CD8-positive, alpha-beta memory T cell (primary cell): ENCODE data around the gene PRCP. TPM values are rescaled to one million over a fixed set of nuclear protein-coding genes. Genes with fewer than 3 reads are reported as not detected.

Experiments used
- CTCF ChIA-PET: fragments of 350-600 bp; sonication (Branson Sonifier 250); formaldehyde crosslinking; loops from one replicate; lab custom pipeline; 2021; ENCODE audit warnings: antibody characterized with exemption; lab: Charles Lee
- POLR2A ChIA-PET: fragments of 350-600 bp; sonication (Branson Sonifier 250); formaldehyde crosslinking; loops from one replicate; lab custom pipeline; 2021; ENCODE audit warnings: antibody characterized with exemption; lab: Charles Lee
- DNase-seq, 5 donors: peaks; one replicate each; pipeline versions ENCODE4 v3.0.0 to v3.0.0-alpha.2; 2020 to 2022; ENCODE audit warnings: mixed read lengths in 1 of 5
- H3K27ac ChIP-seq: one replicate; pipeline ENCODE4 v1.7.0; 2013; ENCODE audit warnings: low read depth, mild to moderate bottlenecking, low read length, moderate library complexity
- H3K27me3 ChIP-seq: 2 replicates; pipeline ENCODE4 v1.7.0; 2013; ENCODE audit warnings: low read length, mild to moderate bottlenecking; ENCODE audit not compliant: insufficient read depth, poor library complexity, severe bottlenecking
- H3K36me3 ChIP-seq: 2 replicates; pipeline ENCODE4 v1.7.0; 2013; ENCODE audit warnings: mild to moderate bottlenecking, low read length, moderate library complexity; ENCODE audit not compliant: insufficient read depth
- H3K4me1 ChIP-seq: 2 replicates; pipeline ENCODE4 v1.7.0; 2013; ENCODE audit warnings: mild to moderate bottlenecking, low read length, moderate library complexity; ENCODE audit not compliant: insufficient read depth
- H3K4me3 ChIP-seq: 2 replicates; pipeline ENCODE4 v1.7.0; 2013; ENCODE audit warnings: mild to moderate bottlenecking, low read length
- H3K9me3 ChIP-seq: 2 replicates; pipeline ENCODE4 v1.7.0; 2013; ENCODE audit warnings: mild to moderate bottlenecking, low read length
- H3K27ac Mint-ChIP-seq, 8 donors: one replicate each; pipeline ENCODE4 v1.8.0; 2020 to 2021; ENCODE audit warnings: mixed read lengths in 8 of 8, mild to moderate bottlenecking in 6 of 8, inconsistent platforms in 3 of 8, moderate library complexity in 3 of 8
- H3K27me3 Mint-ChIP-seq, 2 donors: one replicate each; pipeline ENCODE4 v1.8.0; 2020 to 2021; ENCODE audit warnings: mixed read lengths in 2 of 2, mild to moderate bottlenecking in 1 of 2, moderate library complexity in 1 of 2
- H3K36me3 Mint-ChIP-seq, 3 donors: one replicate each; pipeline ENCODE4 v1.8.0; 2020 to 2021; ENCODE audit warnings: mixed read lengths in 3 of 3, inconsistent platforms in 1 of 3, mild to moderate bottlenecking in 1 of 3
- H3K4me1 Mint-ChIP-seq, 3 donors: one replicate each; pipeline ENCODE4 v1.8.0; 2020 to 2021; ENCODE audit warnings: mixed read lengths in 3 of 3, inconsistent platforms in 1 of 3, mild to moderate bottlenecking in 1 of 3
- H3K4me3 Mint-ChIP-seq, 7 donors: one replicate each; pipeline ENCODE4 v1.8.0; 2020 to 2021; ENCODE audit warnings: mixed read lengths in 7 of 7, mild to moderate bottlenecking in 6 of 7, moderate library complexity in 4 of 7, inconsistent platforms in 2 of 7
- H3K9me3 Mint-ChIP-seq, 5 donors: one replicate each; pipeline ENCODE4 v1.8.0; 2020 to 2022; ENCODE audit warnings: mixed read lengths in 5 of 5, mild to moderate bottlenecking in 3 of 5, moderate library complexity in 2 of 5, inconsistent platforms in 1 of 5
- polyA plus RNA-seq: library from polyadenylated mRNA; unstranded; fragments of 300-500 nt; fragmentation: Illumina TruSeq; gene quantifications from one replicate; pipeline ENCODE4 v1.2.3, GENCODE V29; 2021
- total RNA-seq, 2 experiments: library from RNA; stranded (reverse); gene quantifications; one replicate each; pipeline ENCODE4 v1.2.3, GENCODE V29; 2021

The PRCP gene
- total and polyA plus RNA-seq, 3 experiments from 2014 or later: 26.5 to 37.1 (median 27.1) TPM

DNA sequence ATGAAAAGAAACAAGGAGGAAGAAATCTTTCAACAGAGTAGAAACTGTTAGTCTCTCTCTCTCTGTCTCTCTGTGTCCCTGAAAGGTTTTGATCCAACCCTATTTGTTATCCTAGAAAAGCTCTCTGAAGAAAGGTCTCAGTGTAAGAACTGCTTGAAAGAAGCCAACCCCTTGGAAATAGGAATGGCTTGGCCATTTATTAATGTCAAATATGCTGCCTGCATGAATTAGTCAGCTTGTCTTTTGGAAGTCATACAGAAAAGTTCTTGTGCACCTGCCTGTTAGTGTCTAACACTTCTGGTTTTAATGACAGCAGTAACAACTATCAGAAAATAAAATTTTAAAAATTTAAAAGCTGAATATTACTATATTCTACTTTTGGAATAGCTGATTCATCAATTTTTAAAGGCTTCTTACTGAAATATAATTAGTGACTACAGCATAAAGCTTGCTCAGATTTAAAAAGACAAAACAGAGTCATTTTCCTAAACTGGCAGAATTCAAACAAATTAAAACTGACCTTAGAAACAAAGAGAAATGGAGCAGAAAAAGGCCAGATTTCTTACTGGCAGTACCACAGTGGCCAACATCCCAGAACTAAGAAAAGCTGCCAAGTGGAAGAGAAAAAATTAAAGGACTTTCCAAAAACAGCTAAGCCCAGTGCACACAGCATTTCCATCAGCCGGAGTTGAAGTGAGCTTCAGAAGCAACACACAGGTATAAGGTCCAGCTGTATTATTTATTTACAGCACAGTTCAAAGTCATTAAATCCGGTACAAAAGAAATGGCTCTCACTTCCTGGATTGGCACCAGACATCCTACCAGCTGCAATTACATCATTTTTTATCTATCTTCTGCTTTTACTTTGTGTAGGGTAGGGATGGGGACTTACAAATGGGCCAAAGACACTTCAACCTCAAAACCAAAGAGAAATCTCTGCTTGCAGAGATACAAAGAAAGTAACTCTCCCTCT is 76.3 kb downstream of the PRCP start:
- ChIA-PET POLR2A (no interaction called here), CTCF (no interaction called here)
- H3K27ac Mint-ChIP-seq: peak overlapping the region in 1 of 8 donors; percentile 46

DNA sequence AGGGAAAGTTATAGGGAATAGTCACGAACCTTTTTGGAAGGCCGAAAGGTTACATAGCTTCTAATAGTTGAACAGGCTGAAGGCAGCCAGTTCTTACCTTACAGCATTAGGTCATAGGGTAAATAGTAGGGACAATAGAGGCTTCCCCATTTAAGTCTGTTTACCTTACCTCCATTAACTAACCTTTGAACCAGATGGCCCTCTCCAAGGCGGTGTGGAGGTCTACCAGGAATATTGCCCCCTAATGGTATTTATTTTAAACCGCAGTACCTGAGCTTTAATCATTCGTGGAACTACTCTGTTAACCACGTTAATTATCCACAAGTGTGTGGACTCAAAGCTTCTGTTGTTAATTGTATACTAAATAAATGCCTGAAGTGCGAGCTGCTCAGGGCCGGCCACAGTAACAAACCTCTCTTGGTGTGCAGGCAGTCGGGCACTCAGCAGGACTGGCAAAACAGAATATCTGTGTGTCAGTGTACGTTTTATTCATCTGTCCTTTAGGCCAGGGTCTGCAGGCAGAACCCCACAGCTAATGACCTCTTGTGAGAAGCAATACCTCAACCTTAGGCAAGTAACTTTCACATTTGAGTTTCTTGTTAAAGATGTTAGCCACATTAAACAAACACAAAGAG is 81.7 kb downstream of the PRCP start:
- Histone ChIP-seq H3K27ac (no peak overlapping the region), H3K4me3 (no peak overlapping the region), H3K4me1 (no peaks in the 10 kb centered on the region), H3K27me3 (no peaks in the 10 kb centered on the region), H3K36me3 (no peaks in the 10 kb centered on the region), H3K9me3 (no peaks in the 10 kb centered on the region)
- ChIA-PET POLR2A (no interaction called here), CTCF (no interaction called here)
- Mint-ChIP-seq H3K9me3 (no peaks in the 10 kb centered on the region), H3K4me3 (no peak overlapping the region), H3K27ac (peak overlapping the region in 1 of 8 donors; percentile 32), H3K4me1 (no peaks in the 10 kb centered on the region), H3K36me3 (peaks cover 0 to 6% (median 3%) of the 10 kb centered on the region in 3 donors), H3K27me3 (peaks cover 4 to 21% of the 10 kb centered on the region in 2 donors)
- no peak for DNase-seq

More for the DNA sequence above, 76.3 kb downstream of the PRCP start:
- Histone ChIP-seq H3K4me1 (no peaks in the 10 kb centered on the region), H3K27me3 (no peaks in the 10 kb centered on the region), H3K4me3 (no peak overlapping the region), H3K36me3 (no peaks in the 10 kb centered on the region), H3K9me3 (no peaks in the 10 kb centered on the region), H3K27ac (no peak overlapping the region)
- DNase-seq: no peak
- Mint-ChIP-seq H3K9me3 (no peaks in the 10 kb centered on the region), H3K4me1 (no peaks in the 10 kb centered on the region), H3K4me3 (no peak overlapping the region), H3K27me3 (no peaks in the 10 kb centered on the region), H3K36me3 (peaks cover 11 to 26% (median 20%) of the 10 kb centered on the region in 3 donors)

DNA sequence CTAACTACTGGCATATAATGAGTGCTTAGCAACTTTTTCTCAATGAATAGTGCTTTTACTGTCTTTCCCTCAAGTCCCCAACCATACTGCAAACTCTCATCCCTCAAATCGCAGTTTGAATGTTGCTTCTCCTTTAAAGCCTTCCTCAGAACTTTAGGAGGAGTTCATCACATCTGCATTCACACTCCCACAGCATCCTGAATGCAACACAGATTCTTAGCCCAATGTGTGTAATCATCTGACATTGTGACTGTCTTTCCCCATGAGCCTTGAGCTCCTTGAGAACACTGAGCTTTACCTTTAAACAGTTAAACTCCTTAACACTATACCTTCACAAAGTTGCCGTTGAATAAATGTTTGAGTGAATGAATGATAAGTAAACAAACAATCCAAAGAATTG is 84.8 kb downstream of the PRCP start:
- H3K4me1 ChIP-seq: no peaks in the 10 kb centered on the region
- Mint-ChIP-seq H3K9me3 (no peaks in the 10 kb centered on the region), H3K27ac (peak overlapping the region in 1 of 8 donors; percentile 26), H3K4me3 (no peak overlapping the region), H3K4me1 (no peaks in the 10 kb centered on the region), H3K27me3 (peaks cover 4 to 38% of the 10 kb centered on the region in 2 donors), H3K36me3 (peaks cover 0 to 1% (median 0%) of the 10 kb centered on the region in 3 donors)
- no peak overlapping the region for H3K4me3 ChIP-seq
- DNase-seq: no peak
- no peaks in the 10 kb centered on the region for H3K36me3 ChIP-seq
- CTCF ChIA-PET: no interaction called here
- POLR2A ChIA-PET: no interaction called here
- H3K27ac ChIP-seq: no peak overlapping the region
- H3K27me3 ChIP-seq: no peaks in the 10 kb centered on the region
- no peaks in the 10 kb centered on the region for H3K9me3 ChIP-seq

DNA sequence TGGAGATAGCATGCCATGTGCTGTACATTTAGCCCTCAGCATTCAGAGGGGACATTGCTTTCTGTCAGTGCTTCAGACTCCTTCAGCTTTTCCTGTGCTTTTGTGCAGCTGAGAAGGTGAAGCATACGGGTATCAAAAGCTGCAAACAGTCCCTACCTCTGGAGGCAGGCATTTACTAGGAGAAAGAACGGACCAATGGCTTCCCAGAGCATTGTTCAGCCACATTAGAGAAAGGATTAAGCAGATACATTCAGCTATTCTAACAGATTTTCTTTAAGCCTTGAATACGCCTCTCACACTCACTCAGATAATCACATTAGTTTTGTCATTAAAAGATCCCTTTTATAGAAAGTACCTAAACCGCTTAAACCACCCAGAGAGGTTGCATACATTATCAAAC is 85.9 kb downstream of the PRCP start:
- no peaks in the 10 kb centered on the region for H3K4me1 ChIP-seq
- no peaks in the 10 kb centered on the region for H3K36me3 Mint-ChIP-seq
- ChIA-PET CTCF (no interaction called here), POLR2A (no interaction called here)
- H3K27me3 ChIP-seq: no peaks in the 10 kb centered on the region
- H3K4me1 Mint-ChIP-seq: no peaks in the 10 kb centered on the region
- H3K27ac Mint-ChIP-seq: no peak overlapping the region
- H3K4me3 ChIP-seq: no peak overlapping the region
- no peak for DNase-seq
- no peak overlapping the region for H3K4me3 Mint-ChIP-seq
- no peaks in the 10 kb centered on the region for H3K9me3 Mint-ChIP-seq
- no peak overlapping the region for H3K27ac ChIP-seq
- no peaks in the 10 kb centered on the region for H3K36me3 ChIP-seq
- H3K9me3 ChIP-seq: no peaks in the 10 kb centered on the region
- peaks cover 4 to 44% of the 10 kb centered on the region in 2 donors for H3K27me3 Mint-ChIP-seq

DNA sequence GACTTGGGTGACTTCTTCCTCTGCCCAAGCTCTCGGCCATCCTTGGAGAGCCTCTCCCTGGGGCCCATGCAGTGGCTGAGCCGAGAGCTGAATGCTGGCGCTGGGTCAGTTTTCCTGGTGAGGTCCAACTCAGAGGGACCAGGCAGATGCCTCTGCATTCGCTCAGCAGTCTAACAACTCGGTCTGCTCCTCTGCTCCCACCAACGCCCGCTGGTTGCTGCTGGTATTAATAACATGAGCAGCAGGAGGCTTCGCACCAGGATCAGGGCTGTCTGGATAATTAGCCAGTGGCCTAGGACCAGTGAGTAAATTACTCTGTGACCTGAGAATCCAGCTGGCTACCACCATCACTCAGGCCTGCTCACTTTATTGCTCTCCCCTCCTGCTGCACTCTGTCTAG is 88.9 kb downstream of the PRCP start:
- Mint-ChIP-seq H3K36me3 (no peaks in the 10 kb centered on the region), H3K27me3 (peaks cover 8 to 62% of the 10 kb centered on the region in 2 donors), H3K27ac (no peak overlapping the region), H3K4me1 (no peaks in the 10 kb centered on the region), H3K9me3 (no peaks in the 10 kb centered on the region), H3K4me3 (no peak overlapping the region)
- H3K27ac ChIP-seq: no peak overlapping the region
- DNase-seq: no peak
- no peaks in the 10 kb centered on the region for H3K36me3 ChIP-seq
- no peaks in the 10 kb centered on the region for H3K9me3 ChIP-seq
- ChIA-PET POLR2A (no interaction called here), CTCF (no interaction called here)
- H3K4me3 ChIP-seq: no peak overlapping the region
- H3K27me3 ChIP-seq: peaks cover 3% of the 10 kb centered on the region
- H3K4me1 ChIP-seq: no peaks in the 10 kb centered on the region

DNA sequence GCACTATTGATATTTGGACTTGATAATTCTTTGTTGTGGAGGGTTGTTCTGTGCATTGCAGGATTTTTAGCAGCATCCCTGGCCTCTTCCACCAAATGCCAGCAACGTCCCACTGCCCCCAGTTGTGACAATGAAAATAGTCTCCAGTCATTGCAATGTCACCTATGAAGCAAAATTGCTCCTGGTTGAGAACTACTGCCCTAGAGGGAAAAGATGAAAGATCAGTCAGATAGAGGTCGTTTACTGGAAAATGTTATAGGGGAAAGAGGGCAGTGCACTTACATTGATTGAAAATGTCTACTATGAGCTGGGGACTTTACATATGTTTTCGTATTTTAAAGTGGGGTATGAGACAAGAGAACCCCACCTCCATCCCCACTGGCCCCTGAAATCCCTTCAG is 89.5 kb downstream of the PRCP start:
- Mint-ChIP-seq H3K27ac (no peak overlapping the region), H3K9me3 (no peaks in the 10 kb centered on the region), H3K36me3 (no peaks in the 10 kb centered on the region), H3K4me3 (no peak overlapping the region), H3K27me3 (peaks cover 11 to 64% of the 10 kb centered on the region in 2 donors), H3K4me1 (no peaks in the 10 kb centered on the region)
- DNase-seq: no peak
- peaks cover 3% of the 10 kb centered on the region for H3K27me3 ChIP-seq
- no peaks in the 10 kb centered on the region for H3K36me3 ChIP-seq
- POLR2A ChIA-PET: no interaction called here
- no peak overlapping the region for H3K4me3 ChIP-seq
- no peaks in the 10 kb centered on the region for H3K9me3 ChIP-seq
- H3K27ac ChIP-seq: no peak overlapping the region
- CTCF ChIA-PET: no interaction called here
- H3K4me1 ChIP-seq: no peaks in the 10 kb centered on the region

DNA sequence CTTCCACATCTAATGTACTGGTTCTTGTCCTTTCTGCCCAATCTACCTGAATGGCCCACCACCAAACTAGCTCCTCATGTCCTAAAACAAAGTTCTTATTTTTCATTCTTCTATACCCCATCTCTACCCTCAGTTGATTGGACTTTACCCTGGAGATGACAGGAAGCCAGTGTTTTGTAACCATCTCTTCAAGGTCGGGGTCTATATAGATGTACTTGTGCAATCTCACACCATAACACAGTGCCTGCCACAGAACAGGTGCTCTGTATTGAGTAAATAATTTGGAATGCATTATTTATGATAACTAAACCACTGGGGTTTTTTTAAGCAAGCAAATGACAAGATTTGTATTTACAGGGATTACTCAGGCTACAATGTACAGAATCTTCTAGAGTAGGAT is 89.9 kb downstream of the PRCP start:
- Histone ChIP-seq H3K27ac (no peak overlapping the region), H3K9me3 (no peaks in the 10 kb centered on the region), H3K27me3 (peaks cover 3% of the 10 kb centered on the region), H3K4me1 (no peaks in the 10 kb centered on the region), H3K36me3 (no peaks in the 10 kb centered on the region), H3K4me3 (no peak overlapping the region)
- no peaks in the 10 kb centered on the region for H3K36me3 Mint-ChIP-seq
- H3K27me3 Mint-ChIP-seq: peaks cover 12 to 64% of the 10 kb centered on the region in 2 donors
- no peaks in the 10 kb centered on the region for H3K4me1 Mint-ChIP-seq
- ChIA-PET CTCF (no interaction called here), POLR2A (no interaction called here)
- H3K27ac Mint-ChIP-seq: no peak overlapping the region
- no peaks in the 10 kb centered on the region for H3K9me3 Mint-ChIP-seq
- DNase-seq: no peak
- H3K4me3 Mint-ChIP-seq: no peak overlapping the region

DNA sequence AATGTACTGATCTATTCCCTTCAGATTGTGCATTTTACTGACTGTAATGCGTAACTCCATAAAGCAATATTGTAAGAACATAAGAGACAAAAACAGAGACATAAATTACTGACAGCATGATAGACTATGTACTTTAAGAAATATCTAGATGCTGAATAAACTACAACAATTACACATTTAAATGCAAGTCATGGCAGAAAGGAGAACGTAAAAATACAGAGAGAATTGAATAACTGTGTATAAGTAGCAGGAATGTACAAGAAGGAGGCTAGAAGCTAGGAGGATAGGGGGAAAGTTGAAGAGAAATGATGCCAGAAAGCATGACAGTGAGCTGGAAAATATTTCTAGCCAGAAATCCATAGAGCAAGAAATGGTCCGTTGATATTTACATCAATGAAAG is 92.6 kb downstream of the PRCP start:
- no peaks in the 10 kb centered on the region for H3K4me1 Mint-ChIP-seq

More for the DNA sequence above, 92.6 kb downstream of the PRCP start:
- ChIA-PET CTCF (no interaction called here), POLR2A (no interaction called here)
- no peak overlapping the region for H3K27ac Mint-ChIP-seq
- H3K27me3 ChIP-seq: peaks cover 3% of the 10 kb centered on the region
- H3K27ac ChIP-seq: no peak overlapping the region
- no peak overlapping the region for H3K4me3 Mint-ChIP-seq
- H3K9me3 Mint-ChIP-seq: no peaks in the 10 kb centered on the region
- H3K9me3 ChIP-seq: no peaks in the 10 kb centered on the region
- peaks cover 11 to 57% of the 10 kb centered on the region in 2 donors for H3K27me3 Mint-ChIP-seq
- H3K36me3 ChIP-seq: no peaks in the 10 kb centered on the region
- DNase-seq: no peak
- no peaks in the 10 kb centered on the region for H3K36me3 Mint-ChIP-seq
- no peak overlapping the region for H3K4me3 ChIP-seq
- no peaks in the 10 kb centered on the region for H3K4me1 ChIP-seq
